GM19468 (cell line): ENCODE measurements around the gene ZC3H4.
A peak's percentile ranks its signal among the peaks of the same experiment; 100 is the strongest.
"Not testable (repeated sequence)": the region's sequence is repeated elsewhere in the genome, so short reads cannot be mapped to it uniquely, and the experiment has no call there.

Source experiments
- ATAC-seq: cut with Tn5 transposase; IDR thresholded peaks from one replicate; pipeline ENCODE4 v1.9.1; 2021; ENCODE audit warnings: mild to moderate bottlenecking, moderate library complexity, moderate number of reproducible peaks; ENCODE audit not compliant: unreplicated experiment; ENCODE audit errors: extremely low read depth

The ZC3H4 gene

GRCh38 chr19:47112997-47113849, at the start of gene ZC3H4:
Gene ZC3H4, minus strand, starts transcription at chr19:47113776. Its CDS starts 1,192 bp downstream, at chr19:47112584.
- peak; percentile 78 for ATAC-seq

GRCh38 chr19:47161876-47162489, 48.4 kb upstream of the ZC3H4 start:
- ATAC-seq, result no peak

GRCh38 chr19:47158879-47159503, 45.4 kb upstream of the ZC3H4 start:
- no peak for ATAC-seq

GRCh38 chr19:47158367-47158791, 44.8 kb upstream of the ZC3H4 start:
- no peak for ATAC-seq

DNA sequence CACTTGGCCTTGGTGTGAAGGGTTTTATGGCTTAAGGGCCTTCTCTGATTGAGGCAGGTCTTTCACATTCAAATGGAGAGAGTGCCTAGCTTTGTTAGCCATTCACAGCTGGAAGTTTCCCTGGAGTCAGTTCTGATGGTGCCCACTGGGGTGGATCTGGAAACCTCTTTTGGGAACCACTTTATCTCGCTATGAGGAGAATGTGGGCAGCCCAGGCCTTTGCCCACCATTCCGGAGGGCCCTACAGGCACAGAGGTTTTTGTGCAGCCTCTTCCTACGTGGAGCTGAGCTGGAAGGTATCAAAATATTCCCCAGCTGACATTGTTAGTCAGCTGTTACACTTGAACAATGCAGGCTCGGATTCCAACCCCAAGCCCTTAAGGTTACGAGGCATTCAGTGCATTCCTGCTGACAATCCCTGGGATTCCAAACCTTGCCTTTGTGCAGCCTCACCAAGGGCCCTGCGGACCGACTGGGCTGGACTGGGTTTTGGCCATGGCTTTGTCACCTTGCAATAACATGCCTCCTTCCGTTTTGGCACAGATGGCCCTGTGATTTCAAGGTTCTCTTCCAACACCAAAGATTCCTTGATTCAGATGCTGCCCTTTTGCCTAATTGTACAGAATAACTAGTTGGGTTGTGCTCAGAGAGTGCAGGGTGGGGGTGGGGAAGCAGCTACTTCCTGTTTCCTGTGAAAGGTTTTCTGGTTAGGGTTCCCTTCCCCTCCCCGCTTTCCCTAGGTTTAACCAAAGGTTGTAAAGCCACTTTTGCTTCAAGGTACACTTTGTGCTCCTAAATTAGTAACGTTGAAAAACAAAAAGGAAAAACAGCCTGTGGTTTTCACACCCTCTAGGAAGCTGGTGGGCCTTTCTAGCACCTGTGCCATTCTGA, 44.1 kb upstream of the ZC3H4 start:
- ATAC-seq, result no peak

DNA sequence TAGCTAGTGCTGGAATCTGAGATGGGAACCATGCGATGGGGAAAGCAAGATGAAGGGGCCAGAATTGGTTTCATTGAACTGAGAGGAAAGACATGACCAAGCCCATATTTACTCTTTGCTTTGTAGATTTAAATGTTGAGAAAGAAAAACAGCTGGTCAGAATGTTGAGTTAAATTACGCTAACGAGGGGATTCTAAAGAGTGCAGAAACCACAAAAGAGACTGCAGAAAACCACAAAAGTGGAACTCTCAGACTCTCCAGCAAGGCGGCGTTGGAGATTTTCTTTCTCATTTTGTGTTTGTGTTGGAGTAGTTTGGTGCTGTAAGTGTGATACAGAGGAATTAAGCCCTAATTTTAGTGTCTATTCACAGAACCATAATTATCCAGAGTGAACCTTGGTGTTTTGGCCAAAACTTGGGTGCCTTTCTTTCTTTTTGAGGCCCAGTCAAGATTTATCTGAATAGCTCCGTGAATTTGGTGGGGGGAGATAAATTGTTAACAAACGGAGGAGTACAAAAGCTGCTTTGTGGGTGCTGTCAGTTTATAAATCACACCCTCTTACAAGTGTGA, 43.4 kb upstream of the ZC3H4 start:
- ATAC-seq, result no peak

DNA sequence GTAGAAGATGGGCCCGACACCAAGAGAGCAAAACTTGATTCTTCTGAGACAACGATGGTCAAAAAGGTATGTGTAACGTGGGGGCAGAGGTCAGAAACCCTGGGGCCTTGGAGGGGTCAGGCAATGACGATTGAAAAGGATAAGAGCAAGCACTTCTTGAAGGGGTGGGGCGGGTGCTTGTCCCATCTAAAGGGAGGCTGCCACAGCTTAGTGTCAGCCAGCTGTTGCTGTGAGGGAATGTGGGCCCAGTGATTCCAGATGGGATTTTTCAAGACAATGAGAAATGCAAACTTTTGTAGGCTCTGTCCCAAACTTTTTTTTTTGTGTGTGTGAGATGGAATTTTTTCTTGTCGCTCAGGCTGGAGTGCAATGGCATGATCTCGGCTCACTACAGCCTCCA, 41.6 kb upstream of the ZC3H4 start:
- ATAC-seq, result no peak

GRCh38 chr19:47153266-47153665, 39.7 kb upstream of the ZC3H4 start:
- ATAC-seq, result no peak

DNA sequence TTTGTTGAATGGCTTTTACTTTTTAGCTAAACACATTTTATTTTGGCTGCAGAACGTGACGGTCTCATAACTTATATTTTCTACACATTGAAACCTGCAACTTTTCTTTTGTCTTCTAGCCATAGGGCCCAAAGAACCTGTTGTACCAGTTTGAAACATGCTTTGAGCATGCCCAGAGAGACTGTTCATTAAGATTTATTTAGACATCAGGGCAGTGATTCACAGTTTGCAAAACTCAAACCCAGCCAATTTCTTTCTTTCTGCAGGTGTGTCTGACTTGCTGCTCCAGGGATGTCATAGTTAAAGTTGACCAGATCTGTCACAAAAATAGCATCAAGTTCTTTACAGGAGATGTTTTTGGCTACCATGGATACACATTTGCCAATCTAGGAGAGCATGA, 39.1 kb upstream of the ZC3H4 start:
- ATAC-seq, result no peak

GRCh38 chr19:47152205-47152604, 38.6 kb upstream of the ZC3H4 start:
- no peak for ATAC-seq

DNA sequence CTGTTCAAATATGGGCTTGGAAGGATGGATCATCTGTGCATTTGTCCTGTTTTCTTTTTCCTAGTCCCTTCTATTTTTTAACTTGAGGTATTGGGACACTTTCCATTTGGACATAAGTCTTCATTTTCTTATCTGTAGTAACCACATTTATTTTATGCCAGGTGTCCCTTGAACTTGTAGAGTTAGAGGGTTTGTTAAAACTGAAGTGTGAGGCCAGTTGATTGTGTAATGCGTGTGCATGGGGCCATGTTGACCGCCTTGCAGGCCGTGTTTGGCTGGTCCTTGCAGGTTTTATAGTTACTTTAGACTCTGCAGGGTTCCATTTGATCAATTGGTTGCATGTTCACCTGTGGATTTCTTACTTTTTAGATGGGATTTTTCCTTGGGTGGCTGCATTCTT, 38.1 kb upstream of the ZC3H4 start:
- ATAC-seq, result no peak

DNA sequence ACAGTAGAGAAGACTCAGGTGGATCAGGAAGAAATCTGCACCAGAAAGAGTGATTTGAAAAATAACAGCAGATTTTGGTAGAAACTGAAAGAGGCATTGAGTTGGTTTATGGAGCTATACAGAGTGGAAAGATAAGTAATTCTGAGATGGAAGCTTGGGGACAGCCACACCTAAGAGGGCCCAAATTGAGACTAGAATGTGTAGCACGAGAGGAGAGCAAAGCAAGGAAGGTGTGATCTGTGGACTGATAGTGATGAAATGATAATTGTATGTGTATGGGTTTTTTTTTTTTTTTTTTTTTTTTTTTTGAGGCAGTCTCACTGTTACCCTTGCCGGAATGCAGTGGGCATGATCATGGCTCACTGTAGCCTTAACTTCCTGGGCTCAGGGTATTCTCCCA, 33.3 kb upstream of the ZC3H4 start:
- no peak for ATAC-seq

DNA sequence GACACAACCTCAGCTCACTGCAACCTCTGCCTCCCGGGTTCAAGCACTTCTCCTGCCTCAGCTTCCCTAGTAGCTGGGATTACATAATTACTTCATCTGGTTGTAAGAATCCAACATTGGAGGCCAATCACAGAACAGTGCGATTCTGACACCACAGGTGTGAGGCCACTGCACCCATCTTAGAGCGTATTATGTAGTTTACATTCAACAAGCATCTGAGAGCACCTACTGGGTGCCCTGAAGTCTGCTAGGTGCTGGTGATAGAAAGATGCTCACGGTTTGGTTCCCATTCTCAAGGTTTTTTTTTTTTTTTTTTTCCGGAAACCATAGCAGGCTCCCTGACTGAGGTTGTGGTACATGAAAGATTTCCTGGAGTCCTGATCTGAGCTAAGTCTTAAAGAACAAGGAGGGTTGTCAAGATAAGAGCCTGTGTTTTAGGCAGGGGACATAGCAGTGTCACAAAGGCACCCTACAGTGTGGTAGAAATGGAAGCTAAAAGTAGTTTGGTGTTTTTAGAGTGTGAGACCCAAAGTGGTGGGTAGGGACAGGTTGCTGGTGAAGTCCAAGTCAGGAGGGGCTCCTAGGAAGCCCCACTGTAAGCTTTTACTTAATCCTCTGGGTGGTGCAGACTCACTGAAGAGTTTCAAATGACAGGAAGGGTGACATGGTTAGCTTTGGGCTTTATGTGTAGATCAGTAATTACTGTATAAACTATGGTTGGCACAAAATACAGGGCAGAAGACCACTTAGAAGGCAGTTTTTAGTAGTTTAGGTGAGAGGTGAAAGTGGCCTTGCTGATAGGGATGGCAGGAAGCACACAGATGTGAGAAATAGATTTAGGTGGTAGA, 32.3 kb upstream of the ZC3H4 start:
- no peak for ATAC-seq

DNA sequence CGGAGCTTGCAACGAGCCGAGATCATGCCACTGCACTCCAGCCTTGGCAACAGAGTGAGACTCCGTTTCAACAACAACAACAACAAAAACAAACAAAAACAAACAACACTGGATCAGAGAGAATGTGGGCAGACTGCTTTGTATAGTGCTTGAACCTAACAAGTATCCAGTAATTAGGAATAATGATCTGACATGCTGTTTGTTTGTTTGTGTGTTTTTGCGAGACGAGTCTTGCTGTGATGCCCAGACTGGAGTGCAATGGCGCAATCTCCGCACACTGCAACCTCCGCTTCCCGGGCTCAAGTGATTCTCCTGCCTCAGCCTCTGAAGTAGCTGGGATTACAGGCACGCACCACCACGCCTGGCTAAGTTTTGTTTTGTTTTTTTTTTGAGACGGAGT, 31.1 kb upstream of the ZC3H4 start:
- no peak for ATAC-seq

DNA sequence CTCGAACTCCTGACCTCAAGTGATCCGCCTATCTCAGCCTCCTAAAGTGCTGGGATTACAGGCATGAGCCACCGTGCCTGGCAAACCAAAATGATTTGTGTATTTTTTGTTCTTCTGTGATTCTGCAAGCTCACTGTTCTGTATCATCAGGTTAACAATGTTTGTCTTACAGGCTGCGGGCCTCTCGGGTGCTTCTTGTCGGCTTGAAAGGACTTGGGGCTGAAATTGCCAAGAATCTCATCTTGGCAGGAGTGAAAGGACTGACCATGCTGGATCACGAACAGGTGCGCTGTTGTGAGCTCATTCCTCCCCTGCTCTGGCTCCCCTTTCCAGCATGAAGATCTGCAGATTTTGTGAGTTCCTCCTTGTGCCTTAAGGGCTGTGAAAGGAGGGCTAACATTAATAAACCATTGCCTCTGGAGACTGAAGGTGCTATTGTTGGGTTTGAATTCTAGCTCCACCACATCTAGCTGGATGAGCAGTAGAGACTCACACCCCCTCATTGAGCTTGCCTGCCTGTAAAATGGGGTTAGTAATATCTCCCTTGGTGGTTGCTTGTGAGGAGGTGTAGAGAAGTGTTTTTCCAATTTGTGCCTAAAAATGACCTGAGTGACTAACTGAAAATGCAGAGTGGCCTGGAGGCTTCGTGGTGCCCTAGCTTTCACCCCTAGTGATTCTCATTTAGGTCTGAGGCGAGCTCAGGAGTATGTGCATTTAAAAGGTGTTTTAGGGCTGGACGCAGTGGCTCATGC, 29.9 kb upstream of the ZC3H4 start:
- no peak for ATAC-seq

DNA sequence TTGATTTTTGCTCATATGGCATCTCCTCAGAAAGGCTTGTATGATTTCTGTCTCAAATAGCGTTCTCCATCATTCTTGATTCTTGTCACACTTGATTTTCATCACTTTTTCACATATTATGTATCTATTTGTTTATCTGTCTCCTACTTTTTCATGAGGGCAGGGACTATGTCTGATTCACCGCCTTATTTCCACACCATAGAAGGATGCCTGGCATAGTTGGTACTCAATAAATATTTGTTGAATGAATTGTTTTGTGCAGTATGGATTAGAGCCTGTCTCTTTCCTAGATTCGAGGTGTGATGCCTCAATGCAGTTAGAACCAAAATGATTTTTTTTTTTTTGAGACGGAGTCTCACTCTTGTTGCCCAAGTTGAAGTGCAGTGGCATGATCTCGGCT, 29.2 kb upstream of the ZC3H4 start:
- no peak for ATAC-seq

DNA sequence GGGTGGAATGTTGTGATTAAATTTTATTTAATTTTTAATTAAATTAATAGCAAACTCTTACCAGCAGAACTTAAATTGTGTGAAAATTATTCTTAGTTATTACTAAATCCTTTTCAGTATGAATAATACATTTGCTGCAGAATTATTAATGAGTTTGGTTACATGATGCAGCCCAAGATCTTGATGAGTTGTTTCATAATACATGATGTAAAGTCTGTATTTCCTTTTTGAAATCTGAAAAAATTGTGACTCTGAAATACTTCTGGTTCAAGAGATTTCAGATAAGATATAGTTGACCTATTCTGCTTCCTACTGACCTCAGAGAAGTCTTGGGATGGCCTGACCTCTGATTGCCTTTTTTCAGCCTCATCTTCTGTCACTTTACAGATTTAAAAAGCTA, 28.1 kb upstream of the ZC3H4 start:
- ATAC-seq, result no peak

- not testable (repeated sequence) for ATAC-seq
Observed at GRCh38 chr19:47141252-47141651, 27.7 kb upstream of the ZC3H4 start.
